ENCODE data around the gene PLEKHF1.
"Not testable (repeated sequence)": the region's sequence is repeated elsewhere in the genome, so short reads cannot be mapped to it uniquely, and the experiment has no call there.

PLEKHF1 gene

GRCh38 chr19:29665215-29665825 is at the start of gene PLEKHF1:
Gene PLEKHF1 (plus strand): TSS chr19:29665461. CDS start chr19:29673840, 8,379 bp downstream.
- DNase-seq (ENCODE audit: low spot score), result peak; percentile 72

- DNase-seq (ENCODE audit: low spot score), result no peak
Measured at GRCh38 chr19:29615891-29616425, 49.3 kb upstream of the PLEKHF1 start.

DNA sequence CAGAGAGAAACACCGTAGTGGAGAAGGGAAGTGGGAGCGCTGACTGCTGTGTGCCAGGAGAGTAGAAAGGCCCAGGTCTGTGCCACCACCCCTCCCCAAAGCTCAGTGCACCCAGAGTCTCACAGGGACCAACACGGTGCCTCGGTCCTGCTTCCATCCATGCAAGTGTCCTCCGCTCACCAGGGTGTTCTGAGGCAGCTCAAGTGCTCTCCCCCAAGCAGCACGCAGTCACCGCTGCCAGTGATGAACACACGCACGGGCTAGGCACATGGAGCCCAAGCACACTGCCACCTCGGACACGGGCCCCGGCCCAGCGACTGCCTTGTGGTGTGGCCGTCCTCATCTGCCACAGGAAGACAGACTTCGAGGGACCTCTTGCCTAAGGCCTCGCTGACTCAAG is 48.7 kb upstream of the PLEKHF1 start:
- no peak for DNase-seq (ENCODE audit: low spot score)

- DNase-seq (ENCODE audit: low spot score), result no peak
Measured at GRCh38 chr19:29617366-29618266, 47.6 kb upstream of the PLEKHF1 start.

DNA sequence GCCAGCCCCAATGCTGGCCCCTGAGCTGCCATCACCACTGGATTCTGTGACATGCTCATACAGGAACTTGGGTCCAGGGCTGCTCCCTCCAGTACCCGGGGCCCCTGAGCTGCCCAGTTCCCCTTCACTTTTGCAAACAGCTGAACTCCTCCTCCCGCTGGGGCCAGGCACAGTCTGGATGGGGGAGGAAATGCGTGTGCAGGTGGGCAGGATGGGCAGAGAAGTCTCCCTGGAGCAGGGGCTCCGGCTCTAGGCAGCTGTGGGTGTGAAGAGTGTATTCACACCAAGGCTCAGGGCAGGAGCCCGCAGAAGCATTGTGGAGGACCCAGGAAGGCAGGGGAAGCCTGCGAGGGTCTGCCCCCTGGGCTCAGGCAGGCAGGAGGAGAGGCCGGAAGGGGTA is 46.8 kb upstream of the PLEKHF1 start:
- no peak for DNase-seq (ENCODE audit: low spot score)

DNA sequence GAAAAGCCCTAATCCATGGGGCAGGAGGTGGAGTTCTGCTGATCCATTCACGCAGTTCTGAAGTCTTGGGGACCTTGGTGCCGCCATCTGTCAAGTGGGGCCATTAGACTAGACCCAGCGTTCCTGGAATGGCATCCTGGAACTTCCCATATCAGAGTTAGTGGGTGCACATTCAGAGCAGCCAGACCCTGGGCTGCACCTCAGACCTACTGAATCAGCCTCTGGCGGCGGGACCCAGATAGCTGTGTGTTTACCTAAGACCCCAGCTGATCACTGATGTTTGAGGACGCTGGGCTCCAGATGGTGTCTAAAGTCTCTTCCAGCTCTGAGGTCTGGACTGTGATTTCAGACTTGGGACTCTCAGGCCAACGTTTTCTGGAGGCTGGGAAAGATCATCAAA is 46.4 kb upstream of the PLEKHF1 start:
- no peak for DNase-seq (ENCODE audit: low spot score)

GRCh38 chr19:29620931-29621351 is 44.3 kb upstream of the PLEKHF1 start:
- DNase-seq (ENCODE audit: low spot score), result no peak

DNA sequence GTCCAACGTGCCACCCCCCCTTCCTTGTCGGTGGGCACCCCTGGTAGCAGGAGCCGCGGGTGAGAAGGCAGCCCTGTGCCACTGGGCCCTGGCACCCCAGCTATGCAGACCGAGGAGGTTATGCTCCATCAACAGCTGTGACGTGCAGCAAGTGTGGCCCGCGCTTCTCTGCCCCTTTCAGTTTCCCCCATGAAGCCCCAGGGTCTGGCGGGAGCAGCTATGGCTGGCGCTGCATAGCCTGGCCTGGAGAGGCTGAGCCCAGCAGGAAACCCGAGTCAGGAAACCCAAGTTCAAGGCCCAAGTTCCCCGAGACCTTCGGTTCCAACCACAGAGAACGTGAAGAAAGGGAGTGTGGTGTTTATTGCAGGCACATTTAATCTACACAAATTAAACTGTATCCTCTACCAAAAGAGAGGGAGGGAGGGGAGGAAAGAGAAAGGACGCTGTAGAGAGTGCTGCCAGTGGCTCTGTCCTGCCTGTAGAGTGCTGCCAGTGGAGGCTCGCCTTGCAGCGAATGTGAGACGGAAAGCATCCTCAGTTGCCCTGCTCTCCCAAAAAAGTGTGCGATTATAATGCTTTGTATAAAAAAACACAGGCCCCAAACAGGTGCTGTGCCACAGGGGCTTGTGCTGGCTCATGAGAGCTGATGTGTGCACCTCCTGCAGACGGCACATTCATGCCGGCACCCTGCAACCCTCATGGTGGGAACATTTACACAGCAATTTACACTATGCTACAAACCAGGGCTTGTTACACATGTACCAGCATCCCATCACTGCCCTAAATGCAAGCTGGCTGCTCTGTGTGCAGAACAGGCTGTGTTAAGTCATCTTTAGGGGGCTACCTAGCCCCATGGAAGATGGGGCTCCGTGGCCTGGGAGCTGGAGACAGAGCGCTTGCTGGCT is 42.8 kb upstream of the PLEKHF1 start:
- peak; percentile 12 for DNase-seq (ENCODE audit: low spot score)

DNA sequence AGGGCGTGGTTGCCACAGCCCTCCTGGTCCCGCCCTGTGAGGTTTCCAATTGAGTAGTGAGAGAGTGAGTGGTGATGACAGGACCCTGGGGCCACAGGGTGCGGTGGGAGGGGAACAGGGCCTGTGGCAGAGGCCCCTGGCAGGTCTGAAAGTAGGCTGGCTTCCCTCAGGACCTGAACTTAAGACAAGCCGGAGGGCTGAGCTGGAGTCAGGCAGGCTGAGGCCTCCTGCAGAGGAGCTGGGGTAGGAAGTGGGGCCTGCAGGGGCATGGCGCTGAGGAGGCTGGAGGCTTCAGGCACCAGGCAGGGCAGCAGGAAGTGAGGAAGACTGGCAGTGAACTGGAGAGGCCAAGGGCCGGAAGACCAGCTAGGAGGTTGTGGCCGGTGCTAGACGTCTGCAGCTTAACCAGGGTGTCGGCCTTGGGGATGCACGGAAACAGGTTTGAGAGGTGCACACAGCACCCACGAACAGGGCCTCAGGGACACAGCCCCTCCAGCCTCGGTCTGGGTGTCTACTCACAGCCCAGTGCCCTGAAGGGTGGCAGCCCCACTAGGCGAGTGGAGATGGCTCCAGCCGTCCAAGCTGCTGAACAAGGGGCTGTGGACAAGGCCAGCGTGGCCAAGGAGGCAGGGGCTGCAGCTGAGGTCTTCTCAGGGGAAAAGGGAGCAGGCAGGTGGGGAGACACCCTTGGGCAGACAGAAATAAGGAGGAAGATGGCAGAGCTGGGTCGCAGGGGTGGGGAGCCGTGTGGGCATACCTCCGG is 41.4 kb upstream of the PLEKHF1 start:
- no peak for DNase-seq (ENCODE audit: low spot score)

DNA sequence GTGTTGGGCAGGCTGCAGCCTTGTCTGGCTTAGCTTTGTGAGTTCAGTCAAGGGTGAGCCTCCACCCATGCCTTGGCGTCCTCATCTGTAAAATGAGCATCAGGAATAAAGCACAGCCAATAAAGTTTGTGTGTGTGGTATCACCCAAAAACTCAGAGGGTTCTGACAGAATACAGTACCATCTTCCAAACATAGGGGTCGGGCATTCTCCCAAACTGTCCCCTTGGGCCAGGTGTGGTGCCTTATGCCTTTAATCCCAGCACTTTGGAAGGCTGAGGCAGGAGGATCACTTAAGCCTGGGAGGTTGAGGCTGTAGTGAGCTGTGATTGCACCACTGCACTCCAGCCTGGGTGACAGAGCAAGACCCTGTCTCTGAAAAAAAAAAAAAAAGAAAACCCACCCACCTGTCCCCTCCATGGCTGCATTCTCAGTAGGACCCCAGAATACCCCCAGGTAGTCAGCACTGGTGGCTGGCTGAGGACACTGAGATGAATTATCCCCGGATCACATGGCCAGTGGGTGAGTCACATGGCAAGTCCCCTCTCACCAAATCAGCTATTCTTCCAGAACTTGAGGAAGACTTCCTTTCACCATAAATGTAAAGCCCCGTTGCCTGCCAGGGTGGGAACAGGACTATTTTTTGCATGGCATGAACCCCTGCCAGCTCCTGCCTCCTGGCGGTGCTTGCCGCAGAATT is 40.6 kb upstream of the PLEKHF1 start:
- DNase-seq (ENCODE audit: low spot score), result no peak

- DNase-seq (ENCODE audit: low spot score), result no peak
Measured at GRCh38 chr19:29625186-29625651, 40.0 kb upstream of the PLEKHF1 start.

DNA sequence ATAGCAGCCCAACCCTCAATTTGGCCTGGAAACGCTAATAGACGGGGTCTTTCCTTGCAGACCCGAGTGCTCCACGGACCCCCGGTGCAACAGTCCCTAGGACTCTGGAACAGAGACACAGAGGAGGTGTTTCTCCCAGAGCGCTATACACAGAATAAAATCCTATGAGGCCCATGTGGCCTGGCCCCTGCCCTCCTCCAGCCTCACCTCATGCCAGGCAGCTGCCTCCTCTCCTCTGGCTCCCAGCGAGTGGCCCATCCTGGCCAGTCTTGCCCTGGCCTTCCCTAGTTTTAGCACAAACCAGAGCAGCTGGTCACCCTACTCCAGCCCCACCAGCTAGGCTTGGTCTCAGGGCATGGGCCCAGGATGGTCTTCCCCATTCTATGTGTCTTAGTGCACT is 38.9 kb upstream of the PLEKHF1 start:
- no peak for DNase-seq (ENCODE audit: low spot score)

- DNase-seq (ENCODE audit: low spot score), result not testable (repeated sequence)
Measured at GRCh38 chr19:29626832-29627231, 38.4 kb upstream of the PLEKHF1 start.

- DNase-seq (ENCODE audit: low spot score), result no peak
Measured at GRCh38 chr19:29628661-29629385, 36.4 kb upstream of the PLEKHF1 start.

- no peak for DNase-seq (ENCODE audit: low spot score)
Measured at GRCh38 chr19:29629836-29630534, 35.3 kb upstream of the PLEKHF1 start.

DNA sequence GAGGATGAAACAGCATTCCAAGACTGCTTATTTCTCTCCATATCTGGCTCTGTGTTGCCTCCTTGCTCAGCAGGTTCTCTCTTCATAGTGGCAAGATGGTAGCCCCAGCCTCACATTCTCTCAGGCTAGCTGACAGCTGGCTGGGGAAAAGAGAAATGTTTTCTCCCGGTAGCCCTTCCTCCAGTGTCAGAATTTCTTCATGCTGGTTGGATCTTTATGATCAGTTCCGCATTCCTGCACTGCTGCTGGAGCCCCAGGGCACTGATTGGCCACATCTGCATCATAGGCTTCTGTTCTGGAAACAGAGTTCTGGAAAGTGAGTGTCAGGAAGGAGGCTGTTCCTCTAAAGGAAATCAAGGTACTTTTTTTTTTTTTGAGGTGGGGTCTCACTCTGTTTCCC is 34.6 kb upstream of the PLEKHF1 start:
- DNase-seq (ENCODE audit: low spot score), result no peak

DNA sequence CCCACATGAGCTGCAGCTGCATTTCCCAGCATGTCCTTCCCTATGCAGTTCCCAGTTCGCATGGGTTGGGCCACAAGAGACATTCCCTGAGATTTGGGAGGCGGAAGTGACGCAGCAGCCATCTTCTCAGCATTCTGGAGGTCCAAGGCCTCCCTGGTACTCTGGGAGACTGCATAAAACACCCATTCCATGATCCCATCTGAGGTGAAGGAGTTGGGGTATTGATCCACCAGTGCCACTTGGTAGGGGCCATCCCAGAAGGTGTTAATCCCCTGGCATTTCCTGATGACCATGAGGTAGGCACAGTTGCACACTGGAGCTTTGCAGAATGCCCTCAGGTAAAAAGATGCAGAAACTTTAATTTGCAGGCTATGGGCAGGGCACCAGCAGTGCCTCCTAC is 33.8 kb upstream of the PLEKHF1 start:
- DNase-seq (ENCODE audit: low spot score), result no peak

- no peak for DNase-seq (ENCODE audit: low spot score)
Measured at GRCh38 chr19:29634002-29634401, 31.3 kb upstream of the PLEKHF1 start.

- no peak for DNase-seq (ENCODE audit: low spot score)
Measured at GRCh38 chr19:29634423-29635130, 30.7 kb upstream of the PLEKHF1 start.
